Smooth muscle cell (in vitro differentiated cells): ENCODE measurements around the gene TMEM109. TPM values are rescaled to one million over a fixed set of nuclear protein-coding genes. Genes with fewer than 3 reads are reported as not detected.

Experiments used
- DNase-seq: peaks from one replicate; lab custom pipeline; 2025; ENCODE audit not compliant: unreplicated experiment; lab: John Stamatoyannopoulos, UW
- H2AFZ ChIP-seq: fragments of 200-600 bp; sonication (generic); 2 replicates; pipeline ENCODE4 v1.6.0; 2016; ENCODE audit warnings: antibody characterized with exemption, low read depth, mild to moderate bottlenecking
- H3F3A ChIP-seq: fragments of 200-600 bp; sonication (generic); 2 replicates; pipeline ENCODE4 v1.6.0; 2017; ENCODE audit warnings: antibody characterized with exemption, low read depth
- H3K27ac ChIP-seq: fragments of 200-600 bp; sonication (generic); 2 replicates; pipeline ENCODE4 v1.5.1; 2016; ENCODE audit warnings: low read depth, mild to moderate bottlenecking
- H3K27me3 ChIP-seq: fragments of 200-600 bp; sonication (generic); 2 replicates; pipeline ENCODE4 v1.6.1; 2016; ENCODE audit warnings: low read depth, mild to moderate bottlenecking
- H3K36me3 ChIP-seq: fragments of 200-600 bp; sonication (generic); 2 replicates; pipeline ENCODE4 v1.5.1; 2016; ENCODE audit warnings: low read depth
- H3K4me1 ChIP-seq: fragments of 200-600 bp; sonication (generic); 2 replicates; pipeline ENCODE4 v1.5.1; 2016; ENCODE audit warnings: low read depth
- H3K4me2 ChIP-seq: fragments of 200-600 bp; sonication (generic); 2 replicates; pipeline ENCODE4 v1.6.0; 2016; ENCODE audit warnings: mild to moderate bottlenecking
- H3K4me3 ChIP-seq: fragments of 200-600 bp; sonication (generic); 2 replicates; pipeline ENCODE4 v1.5.1; 2016; ENCODE audit warnings: mild to moderate bottlenecking
- H3K79me2 ChIP-seq: fragments of 200-600 bp; sonication (generic); 2 replicates; pipeline ENCODE4 v1.6.0; 2016; ENCODE audit warnings: low read depth, mild to moderate bottlenecking
- H3K9ac ChIP-seq: fragments of 200-600 bp; sonication (generic); 2 replicates; pipeline ENCODE4 v1.6.0; 2016; ENCODE audit warnings: low read depth
- H3K9me3 ChIP-seq: fragments of 200-600 bp; sonication (generic); replicated peaks from 2 replicates; pipeline ENCODE4 v1.5.1; 2016; ENCODE audit warnings: low read depth
- H4K20me1 ChIP-seq: fragments of 200-600 bp; sonication (generic); 2 replicates; pipeline ENCODE4 v1.6.0; 2016; ENCODE audit warnings: low read depth
- CTCF ChIP-seq: fragments of 200-600 bp; sonication (generic); IDR thresholded peaks from 2 replicates; pipeline ENCODE4 v1.5.1; 2017; ENCODE audit warnings: borderline replicate concordance, mild to moderate bottlenecking, antibody characterized with exemption; ENCODE audit not compliant: insufficient read depth, poor library complexity, severe bottlenecking
- WGBS: methylation state at CpG from one replicate; pipeline ENCODE4 v1.1.7; 2016; ENCODE audit warnings: low lambda C conversion rate; 5-methylcytosine and 5-hydroxymethylcytosine counted together
- polyA plus RNA-seq: library from polyadenylated mRNA; unstranded; fragments of >200 nt; fragmentation: Nextera tagmentation; extraction: Ambion mirVana; gene quantifications from 2 replicates; pipeline ENCODE4 v1.2.1, GENCODE V29; 2016
- total RNA-seq: library from RNA; depleted of rRNA; stranded (reverse); fragments of >200 nt; gene quantifications from 2 replicates; pipeline ENCODE4 v1.2.3, GENCODE V29; 2014

The TMEM109 gene
- total and polyA plus RNA-seq, 2 experiments from 2014 or later: 19.8 to 107 TPM

DNA sequence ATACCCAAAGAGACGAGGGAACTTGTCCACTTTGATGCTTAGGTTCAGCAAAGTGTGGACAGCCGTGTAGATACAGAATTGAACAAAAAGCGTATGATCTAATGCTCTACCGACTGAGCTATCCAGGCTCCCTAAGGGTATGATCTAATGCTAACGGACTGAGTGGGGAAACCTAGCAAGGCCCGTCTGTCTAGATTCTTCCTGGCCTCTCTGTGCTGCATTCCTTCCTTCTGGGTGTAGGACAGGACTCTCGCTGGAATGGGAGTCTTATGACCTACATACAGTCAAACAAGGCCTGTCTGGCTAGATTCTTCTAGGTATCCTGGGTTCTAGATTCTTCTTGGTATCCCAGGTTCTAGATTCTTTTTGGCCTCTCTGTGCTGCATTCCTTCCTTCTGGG, 46.4 kb downstream of the TMEM109 start:
- Histone ChIP-seq H3K4me3 (no peak overlapping the region), H3K27me3 (peaks cover 11% of the 10 kb centered on the region), H4K20me1 (no peaks in the 10 kb centered on the region), H3K9ac (peak overlapping the region; percentile 37), H3K9me3 (no peaks in the 10 kb centered on the region), H3K4me2 (no peak overlapping the region), H2AFZ (no peak overlapping the region), H3F3A (no peaks in the 10 kb centered on the region), H3K4me1 (no peaks in the 10 kb centered on the region), H3K79me2 (no peaks in the 10 kb centered on the region), H3K27ac (peak overlapping the region; percentile 58), H3K36me3 (no peaks in the 10 kb centered on the region)
- WGBS: 66% methylated on average over 7 of the region's 7 CpGs
- DNase-seq: no peak
- TF ChIP-seq CTCF: no peak

GRCh38 chr11:60964801-60965200, 50.8 kb downstream of the TMEM109 start:
- H3K36me3 ChIP-seq: no peaks in the 10 kb centered on the region
- peaks cover 11% of the 10 kb centered on the region for H3K27me3 ChIP-seq
- H3F3A ChIP-seq: no peaks in the 10 kb centered on the region
- DNase-seq: no peak
- no peak overlapping the region for H2AFZ ChIP-seq
- TF ChIP-seq CTCF: no peak
- no peak overlapping the region for H3K9ac ChIP-seq
- no peak overlapping the region for H3K4me2 ChIP-seq
- WGBS: 83% methylated on average over 6 of the region's 6 CpGs
- H3K4me3 ChIP-seq: no peak overlapping the region
- H3K9me3 ChIP-seq: no peaks in the 10 kb centered on the region
- H4K20me1 ChIP-seq: no peaks in the 10 kb centered on the region
- H3K79me2 ChIP-seq: no peaks in the 10 kb centered on the region
- H3K4me1 ChIP-seq: no peaks in the 10 kb centered on the region
- H3K27ac ChIP-seq: no peak overlapping the region

DNA sequence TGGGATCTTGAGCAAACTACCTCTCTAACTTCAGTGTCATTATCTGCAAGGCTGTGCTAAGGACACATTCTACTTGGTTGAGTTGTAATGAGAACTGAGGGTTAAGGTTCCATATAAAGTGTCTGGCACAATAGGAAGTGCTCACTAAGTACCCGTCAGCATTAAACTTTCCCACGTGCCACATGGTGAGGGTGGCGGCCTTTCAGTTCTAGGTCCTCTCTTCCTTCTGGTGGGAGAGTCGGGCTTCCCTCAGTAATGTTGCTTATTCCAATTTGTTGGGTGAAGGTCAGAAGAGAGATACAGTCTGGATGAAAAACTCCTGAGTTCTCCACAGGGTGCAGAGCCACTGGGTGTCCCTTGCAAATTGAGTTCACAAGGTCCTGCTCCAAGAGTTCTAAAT, 52.9 kb downstream of the TMEM109 start:
- Histone ChIP-seq H3K4me1 (no peaks in the 10 kb centered on the region), H3K9ac (no peak overlapping the region), H4K20me1 (no peaks in the 10 kb centered on the region), H3F3A (no peaks in the 10 kb centered on the region), H3K4me2 (no peak overlapping the region), H2AFZ (no peak overlapping the region), H3K4me3 (no peak overlapping the region), H3K36me3 (no peaks in the 10 kb centered on the region), H3K27ac (no peak overlapping the region), H3K9me3 (no peaks in the 10 kb centered on the region), H3K27me3 (peaks cover 11% of the 10 kb centered on the region), H3K79me2 (no peaks in the 10 kb centered on the region)
- DNase-seq: no peak
- no peak for TF ChIP-seq CTCF
- 90% methylated on average over 4 of the region's 4 CpGs for WGBS

GRCh38 chr11:60968223-60968622, 54.3 kb downstream of the TMEM109 start:
- Histone ChIP-seq H3K4me1 (no peaks in the 10 kb centered on the region), H3F3A (no peaks in the 10 kb centered on the region), H4K20me1 (no peaks in the 10 kb centered on the region), H2AFZ (no peak overlapping the region), H3K9me3 (no peaks in the 10 kb centered on the region), H3K27ac (no peak overlapping the region), H3K36me3 (no peaks in the 10 kb centered on the region), H3K4me2 (no peak overlapping the region), H3K27me3 (no peaks in the 10 kb centered on the region), H3K9ac (no peak overlapping the region), H3K79me2 (no peaks in the 10 kb centered on the region), H3K4me3 (no peak overlapping the region)
- no peak for DNase-seq
- WGBS: 86% methylated on average over 1 of the region's 1 CpG
- TF ChIP-seq CTCF: no peak
